AG09319 (cell line): ENCODE results near the gene ANXA11.
"Not testable (repeated sequence)": the region's sequence is repeated elsewhere in the genome, so short reads cannot be mapped to it uniquely, and the experiment has no call there.

ENCODE experiments used
- DNase-seq: peaks from one replicate; pipeline ENCODE4 v3.0.0-alpha.2; 2010; ENCODE audit warnings: low read depth; ENCODE audit errors: extremely low read depth
- TF ChIP-seq, protein P1 (sequence below): IDR thresholded peaks from 2 replicates; pipeline ENCODE4 v1.5.1; 2011; ENCODE audit warnings: low read depth, mild to moderate bottlenecking, inconsistent platforms, low read length, moderate library complexity

Gene ANXA11

GRCh38 chr10:80205477-80206276 is at the start of gene ANXA11:
TSS of gene ANXA11 (minus strand) at chr10:80205537. CDS start at chr10:80172861, 32,676 bp downstream.
- no peak for DNase-seq
- TF ChIP-seq, protein P1, sequence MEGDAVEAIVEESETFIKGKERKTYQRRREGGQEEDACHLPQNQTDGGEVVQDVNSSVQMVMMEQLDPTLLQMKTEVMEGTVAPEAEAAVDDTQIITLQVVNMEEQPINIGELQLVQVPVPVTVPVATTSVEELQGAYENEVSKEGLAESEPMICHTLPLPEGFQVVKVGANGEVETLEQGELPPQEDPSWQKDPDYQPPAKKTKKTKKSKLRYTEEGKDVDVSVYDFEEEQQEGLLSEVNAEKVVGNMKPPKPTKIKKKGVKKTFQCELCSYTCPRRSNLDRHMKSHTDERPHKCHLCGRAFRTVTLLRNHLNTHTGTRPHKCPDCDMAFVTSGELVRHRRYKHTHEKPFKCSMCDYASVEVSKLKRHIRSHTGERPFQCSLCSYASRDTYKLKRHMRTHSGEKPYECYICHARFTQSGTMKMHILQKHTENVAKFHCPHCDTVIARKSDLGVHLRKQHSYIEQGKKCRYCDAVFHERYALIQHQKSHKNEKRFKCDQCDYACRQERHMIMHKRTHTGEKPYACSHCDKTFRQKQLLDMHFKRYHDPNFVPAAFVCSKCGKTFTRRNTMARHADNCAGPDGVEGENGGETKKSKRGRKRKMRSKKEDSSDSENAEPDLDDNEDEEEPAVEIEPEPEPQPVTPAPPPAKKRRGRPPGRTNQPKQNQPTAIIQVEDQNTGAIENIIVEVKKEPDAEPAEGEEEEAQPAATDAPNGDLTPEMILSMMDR = no peak

DNA sequence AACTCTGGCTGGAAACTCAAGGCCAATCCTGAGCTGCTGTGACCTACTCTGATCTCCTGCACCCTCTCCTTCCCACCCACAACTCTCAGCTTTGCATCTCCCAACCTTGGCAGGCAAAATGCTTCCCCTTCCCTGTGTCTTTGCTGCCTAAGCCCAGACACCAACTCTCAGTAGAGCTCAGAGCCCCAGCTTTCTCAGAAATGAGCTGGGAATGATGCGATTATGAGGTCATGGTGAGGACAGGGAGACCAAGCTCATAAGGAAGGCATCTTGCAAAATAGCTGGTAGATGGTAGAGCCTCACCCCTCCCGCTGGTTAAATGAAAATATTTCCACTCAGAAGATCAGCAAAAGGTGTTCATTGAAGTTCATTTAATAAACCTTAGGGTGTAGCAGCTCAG is 49.4 kb upstream of the ANXA11 start:
- DNase-seq = not testable (repeated sequence)

DNA sequence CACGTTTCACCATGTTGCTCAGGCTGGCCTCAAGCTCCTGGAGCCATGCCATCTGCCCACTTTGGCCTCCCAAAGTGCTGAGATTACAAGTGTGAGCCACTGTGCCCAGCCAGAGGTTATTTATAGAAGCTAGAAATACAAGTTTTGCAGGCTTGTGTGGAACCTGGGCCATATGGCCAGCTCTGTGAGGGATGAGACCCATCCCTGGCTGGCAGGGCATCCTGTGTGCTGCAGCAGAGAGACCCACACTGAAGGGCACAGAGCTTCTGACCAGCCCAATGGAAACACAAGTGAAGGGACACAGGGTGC is 48.6 kb upstream of the ANXA11 start:
- DNase-seq = not testable (repeated sequence)

- TF ChIP-seq, protein P1 = no peak
- no peak for DNase-seq
Observed at GRCh38 chr10:80253266-80253962, 48.1 kb upstream of the ANXA11 start.

DNA sequence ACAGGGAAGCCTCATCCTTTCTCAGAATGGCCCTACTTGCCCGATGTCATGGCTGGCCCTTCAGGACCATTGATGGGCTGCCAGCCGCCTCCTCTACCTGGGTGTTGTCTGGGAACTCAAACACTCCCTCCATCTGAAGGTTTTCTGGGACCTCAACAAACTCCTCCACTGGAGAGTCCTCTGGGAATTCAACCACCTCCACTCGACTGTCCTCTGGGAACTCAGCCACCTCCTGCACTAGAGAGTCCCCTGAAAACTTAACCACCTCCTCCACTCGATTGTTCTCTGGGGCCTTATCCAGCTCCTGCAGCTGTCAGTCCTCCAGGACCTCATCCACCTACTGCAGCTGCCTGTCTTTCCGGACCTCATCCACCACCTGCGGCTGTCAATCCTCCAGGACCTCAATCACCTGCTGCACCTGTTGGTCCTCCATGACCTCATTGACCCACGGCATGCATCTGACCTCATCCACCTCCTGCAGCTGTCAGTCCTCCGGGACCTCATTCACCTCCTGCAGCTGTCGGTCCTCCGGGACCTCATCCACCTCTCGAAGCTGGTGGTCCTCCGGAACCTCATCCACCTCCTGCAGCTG is 47.1 kb upstream of the ANXA11 start:
- TF ChIP-seq, protein P1 = no peak
- DNase-seq = no peak

DNA sequence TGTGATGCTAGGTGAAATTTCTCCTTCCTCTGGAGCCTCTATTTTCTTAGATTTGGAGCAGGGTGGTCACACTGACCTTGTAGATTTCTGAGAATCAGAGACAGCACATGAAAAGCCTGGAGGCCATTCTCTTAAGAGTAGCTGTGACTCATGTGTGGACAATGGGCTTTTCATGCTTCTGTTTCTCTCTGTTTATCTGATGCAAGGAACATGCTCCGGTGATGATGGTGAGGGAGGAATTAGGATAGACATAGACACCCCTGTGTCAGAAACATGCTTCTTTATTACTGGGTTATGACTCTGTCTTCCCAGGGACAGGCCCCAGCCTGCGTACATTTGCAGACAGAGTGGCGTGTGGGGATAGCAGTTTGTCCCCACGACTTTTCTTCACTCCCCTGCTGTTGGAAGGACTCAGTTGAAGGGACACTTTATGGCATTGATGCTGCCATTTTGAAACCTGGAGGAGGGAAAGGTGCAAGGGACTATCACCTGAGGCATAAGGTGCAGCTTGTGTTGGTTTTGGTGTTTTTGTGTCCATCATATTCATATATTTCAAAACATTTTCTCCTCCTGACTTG is 46.5 kb upstream of the ANXA11 start:
- DNase-seq = not testable (repeated sequence)

DNA sequence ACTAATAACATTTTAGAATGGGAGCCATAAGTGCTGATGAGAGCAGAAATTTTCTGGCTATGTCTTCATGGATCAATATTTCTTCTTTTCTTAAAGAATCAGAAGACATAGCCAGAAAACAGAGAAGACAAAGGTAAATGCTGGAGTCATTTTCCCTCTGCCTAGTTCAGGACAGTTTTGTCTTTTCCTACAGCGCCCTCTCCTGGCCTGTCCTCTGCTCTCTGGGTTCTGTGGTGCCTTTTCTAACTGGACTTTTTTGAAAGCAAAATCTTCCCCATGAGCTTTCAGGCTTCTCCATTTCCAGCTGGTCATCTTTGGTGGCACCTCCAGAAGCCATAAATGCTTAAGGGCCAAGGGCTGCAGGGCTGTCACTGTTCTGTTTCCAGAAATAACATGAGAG is 45.1 kb upstream of the ANXA11 start:
- not testable (repeated sequence) for DNase-seq

DNA sequence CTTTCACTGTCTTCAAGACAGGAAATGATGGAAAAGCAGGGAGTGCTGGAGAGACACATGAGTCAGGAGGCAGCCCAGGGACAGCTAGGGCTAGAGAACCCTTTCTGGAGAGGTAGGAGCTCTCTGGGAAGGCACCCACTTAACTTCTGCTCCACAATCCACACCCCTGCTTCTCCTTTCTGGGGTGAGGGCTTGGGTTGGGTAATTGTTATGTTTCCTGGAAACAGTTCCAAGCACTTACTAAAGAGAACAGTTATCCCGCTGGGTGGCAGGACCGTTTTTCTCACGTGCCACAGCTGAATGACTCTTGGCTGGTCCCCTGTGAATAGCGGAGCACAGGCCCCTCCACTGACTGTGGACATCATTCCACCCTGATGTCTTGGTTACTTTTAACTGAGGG is 44.6 kb upstream of the ANXA11 start:
- DNase-seq = not testable (repeated sequence)

GRCh38 chr10:80247611-80248010 is 42.3 kb upstream of the ANXA11 start:
- DNase-seq = not testable (repeated sequence)

DNA sequence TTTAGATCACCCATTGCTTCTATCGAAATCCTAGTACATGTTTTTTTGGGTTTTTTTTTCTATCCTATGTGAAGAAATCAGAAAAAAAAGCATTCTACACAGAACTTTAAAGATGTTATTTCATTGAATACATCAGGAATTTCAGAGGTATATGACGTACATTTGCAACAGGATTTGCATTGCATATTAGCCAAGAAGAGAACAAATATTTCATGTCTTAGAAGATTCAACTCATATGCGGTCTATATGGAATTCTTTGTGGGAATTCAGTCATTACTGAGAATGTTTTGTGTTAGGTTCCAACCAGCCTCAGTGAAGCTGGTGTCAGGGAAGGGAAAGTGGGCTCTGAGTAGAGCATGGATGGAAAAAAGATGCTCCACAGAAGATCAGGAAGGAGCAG is 39.0 kb upstream of the ANXA11 start:
- DNase-seq = not testable (repeated sequence)

GRCh38 chr10:80242341-80242740 is 37.0 kb upstream of the ANXA11 start:
- DNase-seq = not testable (repeated sequence)

DNA sequence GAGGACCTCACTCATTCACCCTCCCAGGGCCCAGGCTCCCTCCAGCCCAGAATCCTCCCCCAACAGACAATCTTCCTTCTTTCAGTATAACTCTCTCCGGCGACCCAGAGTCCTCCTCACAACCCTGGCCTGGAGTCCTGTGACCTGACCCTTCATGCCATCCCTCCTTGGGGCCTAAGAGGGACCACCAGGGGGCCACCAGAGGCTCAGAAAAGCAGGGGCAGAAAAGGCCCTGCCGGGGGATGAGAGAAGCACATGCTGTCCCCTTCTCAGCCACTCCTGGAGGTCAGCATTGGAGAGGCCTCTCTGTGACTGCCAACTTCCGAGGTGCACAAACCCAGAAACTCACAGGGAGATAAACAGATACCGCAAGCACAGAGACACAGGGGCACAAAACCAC is 31.1 kb upstream of the ANXA11 start:
- DNase-seq = not testable (repeated sequence)

- DNase-seq = not testable (repeated sequence)
Observed at GRCh38 chr10:80234331-80235235, 29.2 kb upstream of the ANXA11 start.

- DNase-seq = not testable (repeated sequence)
Observed at GRCh38 chr10:80233871-80234270, 28.5 kb upstream of the ANXA11 start.

GRCh38 chr10:80226723-80227122 is 21.4 kb upstream of the ANXA11 start:
- not testable (repeated sequence) for DNase-seq

DNA sequence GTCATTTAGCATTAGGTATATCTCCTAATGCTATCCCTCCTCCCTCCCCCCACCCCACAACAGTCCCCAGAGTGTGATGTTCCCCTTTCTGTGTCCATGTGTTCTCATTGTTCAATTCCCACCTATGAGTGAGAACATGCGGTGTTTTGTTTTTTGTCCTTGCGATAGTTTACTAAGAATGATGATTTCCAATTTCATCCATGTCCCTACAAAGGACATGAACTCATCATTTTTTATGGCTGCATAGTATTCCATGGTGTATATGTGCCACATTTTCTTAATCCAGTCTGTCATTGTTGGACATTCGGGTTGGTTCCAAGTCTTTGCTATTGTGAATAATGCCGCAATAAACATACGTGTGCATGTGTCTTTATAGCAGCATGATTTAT is 17.7 kb upstream of the ANXA11 start:
- not testable (repeated sequence) for DNase-seq
